Activated T-cell treated with anti-CD3 and anti-CD28 coated beads, Interleukin-2, amount 50 U/mL, for 4 hours (primary cell): ENCODE results near the gene DNAJC2. TPM values are rescaled to one million over a fixed set of nuclear protein-coding genes. Genes with fewer than 3 reads are reported as not detected.
"Not testable (repeated sequence)": the region's sequence is repeated elsewhere in the genome, so short reads cannot be mapped to it uniquely, and the experiment has no call there.

Source experiments
- ATAC-seq, 2 donors: fragments of 200-7000 bp; cut with Tn5 transposase; one replicate each; pipeline ENCODE4 v1.10.0; 2021
- DNase-seq: peaks from one replicate; pipeline ENCODE4 v3.0.0-alpha.2; 2020
- H3K27me3 Mint-ChIP-seq: one replicate; pipeline ENCODE4 v1.8.0; 2021; ENCODE audit warnings: low read depth, mixed read lengths
- H3K36me3 Mint-ChIP-seq: one replicate; pipeline ENCODE4 v1.8.0; 2022; ENCODE audit warnings: mixed read lengths; ENCODE audit not compliant: insufficient read depth
- H3K4me1 Mint-ChIP-seq: one replicate; pipeline ENCODE4 v1.8.0; 2021; ENCODE audit warnings: low read depth, mixed read lengths
- H3K4me3 Mint-ChIP-seq: one replicate; pipeline ENCODE4 v1.8.0; 2021; ENCODE audit warnings: mild to moderate bottlenecking, moderate library complexity, mixed read lengths
- H3K9me3 Mint-ChIP-seq: one replicate; pipeline ENCODE4 v1.8.0; 2021; ENCODE audit warnings: mixed read lengths
- total RNA-seq, 3 donors: library from RNA; stranded (reverse); gene quantifications; one replicate each; pipeline ENCODE4 v1.2.1, GENCODE V29; 2021

The DNAJC2 gene
- total RNA-seq, 3 donors from 2014 or later, result 93.8 to 99.4 (median 97.2) TPM

GRCh38 chr7:103301441-103301840 lies 43.1 kb downstream of the DNAJC2 start:
- Mint-ChIP-seq H3K4me1 (peaks cover 47% of the 10 kb centered on the region), H3K4me3 (no peak overlapping the region), H3K9me3 (no peaks in the 10 kb centered on the region), H3K27me3 (no peaks in the 10 kb centered on the region), H3K36me3 (peaks cover 32% of the 10 kb centered on the region)
- ATAC-seq, result no peak
- DNase-seq, result no peak

GRCh38 chr7:103299660-103300059 lies 44.9 kb downstream of the DNAJC2 start:
- no peak overlapping the region for H3K4me3 Mint-ChIP-seq
- H3K36me3 Mint-ChIP-seq, result peaks cover 22% of the 10 kb centered on the region

GRCh38 chr7:103297837-103298179 lies 46.8 kb downstream of the DNAJC2 start:
- peak overlapping the region; percentile 88 for H3K4me3 Mint-ChIP-seq
- H3K4me1 Mint-ChIP-seq, result peaks cover 34% of the 10 kb centered on the region
- H3K9me3 Mint-ChIP-seq, result no peaks in the 10 kb centered on the region
- no peak for DNase-seq
- peaks cover 2% of the 10 kb centered on the region for H3K27me3 Mint-ChIP-seq
- H3K36me3 Mint-ChIP-seq, result peaks cover 14% of the 10 kb centered on the region
- ATAC-seq, result no peak

More at GRCh38 chr7:103299660-103300059, 44.9 kb downstream of the DNAJC2 start:
- DNase-seq (no peak), ATAC-seq (no peak)
- peaks cover 42% of the 10 kb centered on the region for H3K4me1 Mint-ChIP-seq
- H3K9me3 Mint-ChIP-seq, result no peaks in the 10 kb centered on the region
- H3K27me3 Mint-ChIP-seq, result no peaks in the 10 kb centered on the region

- Mint-ChIP-seq H3K4me3 (peak within 1 kb of the TSS; percentile 88), H3K27me3 (peaks cover 4% of the 10 kb centered on the region), H3K9me3 (no peaks in the 10 kb centered on the region), H3K4me1 (peaks cover 32% of the 10 kb centered on the region), H3K36me3 (peaks cover 11% of the 10 kb centered on the region)
- DNase-seq, result peak; percentile 96
- peak; percentile 97 to 98 for ATAC-seq
Observed at GRCh38 chr7:103296901-103297836, 47.4 kb downstream of the DNAJC2 start, which contains the start of gene PMPCB. PMPCB (plus strand) TSS chr7:103297435; CDS start chr7:103297460, 25 bp downstream.

GRCh38 chr7:103293526-103293925 lies 51.0 kb downstream of the DNAJC2 start:
- Mint-ChIP-seq H3K4me1 (peaks cover 16% of the 10 kb centered on the region), H3K27me3 (peaks cover 11% of the 10 kb centered on the region), H3K36me3 (no peaks in the 10 kb centered on the region), H3K9me3 (no peaks in the 10 kb centered on the region), H3K4me3 (no peak overlapping the region)
- DNase-seq (no peak), ATAC-seq (no peak)

- no peak for ATAC-seq
Observed at GRCh38 chr7:103292122-103292521, 52.4 kb downstream of the DNAJC2 start.

GRCh38 chr7:103282802-103283427 lies 61.7 kb downstream of the DNAJC2 start:
- H3K4me1 Mint-ChIP-seq, result peaks cover 19% of the 10 kb centered on the region
- H3K36me3 Mint-ChIP-seq, H3K4me3 Mint-ChIP-seq, H3K9me3 Mint-ChIP-seq, DNase-seq, ATAC-seq, H3K27me3 Mint-ChIP-seq: not testable (repeated sequence)

More at GRCh38 chr7:103292122-103292521, 52.4 kb downstream of the DNAJC2 start:
- no peak for DNase-seq
- H3K27me3 Mint-ChIP-seq, result peaks cover 11% of the 10 kb centered on the region
- no peaks in the 10 kb centered on the region for H3K9me3 Mint-ChIP-seq
- no peaks in the 10 kb centered on the region for H3K36me3 Mint-ChIP-seq
- no peak overlapping the region for H3K4me3 Mint-ChIP-seq
- peaks cover 9% of the 10 kb centered on the region for H3K4me1 Mint-ChIP-seq

GRCh38 chr7:103280803-103281155 lies 63.8 kb downstream of the DNAJC2 start:
- ATAC-seq, H3K36me3 Mint-ChIP-seq, H3K27me3 Mint-ChIP-seq, H3K9me3 Mint-ChIP-seq: not testable (repeated sequence)
- Mint-ChIP-seq H3K4me3 (peak overlapping the region; percentile 96), H3K4me1 (peaks cover 19% of the 10 kb centered on the region)
- DNase-seq, result peak; percentile 7

- peak; percentile 90 for DNase-seq
- ATAC-seq, result peak; percentile 91 to 92
- Mint-ChIP-seq H3K4me1 (peaks cover 19% of the 10 kb centered on the region), H3K4me3 (peak overlapping the region; percentile 96)
- not testable (repeated sequence) for H3K36me3 Mint-ChIP-seq, H3K9me3 Mint-ChIP-seq, H3K27me3 Mint-ChIP-seq
Observed at GRCh38 chr7:103279963-103280802, 64.4 kb downstream of the DNAJC2 start.

- peak; percentile 23 to 35 for ATAC-seq
- H3K27me3 Mint-ChIP-seq, DNase-seq, H3K9me3 Mint-ChIP-seq, H3K36me3 Mint-ChIP-seq: not testable (repeated sequence)
- Mint-ChIP-seq H3K4me1 (peaks cover 19% of the 10 kb centered on the region), H3K4me3 (peak overlapping the region; percentile 96)
Observed at GRCh38 chr7:103279636-103279962, 65.0 kb downstream of the DNAJC2 start.

- H3K27me3 Mint-ChIP-seq, H3K9me3 Mint-ChIP-seq, ATAC-seq, H3K36me3 Mint-ChIP-seq, DNase-seq, H3K4me3 Mint-ChIP-seq: not testable (repeated sequence)
- peaks cover 19% of the 10 kb centered on the region for H3K4me1 Mint-ChIP-seq
Observed at GRCh38 chr7:103278195-103278594, 66.4 kb downstream of the DNAJC2 start.

GRCh38 chr7:103274867-103275266 lies 69.7 kb downstream of the DNAJC2 start:
- H3K9me3 Mint-ChIP-seq, H3K4me1 Mint-ChIP-seq, ATAC-seq, H3K36me3 Mint-ChIP-seq, H3K27me3 Mint-ChIP-seq, DNase-seq, H3K4me3 Mint-ChIP-seq: not testable (repeated sequence)

GRCh38 chr7:103273374-103273773 lies 71.2 kb downstream of the DNAJC2 start:
- ATAC-seq, H3K9me3 Mint-ChIP-seq, H3K36me3 Mint-ChIP-seq, H3K27me3 Mint-ChIP-seq, DNase-seq, H3K4me1 Mint-ChIP-seq, H3K4me3 Mint-ChIP-seq: not testable (repeated sequence)

GRCh38 chr7:103266229-103266628 lies 78.3 kb downstream of the DNAJC2 start:
- H3K27me3 Mint-ChIP-seq, H3K4me3 Mint-ChIP-seq, H3K36me3 Mint-ChIP-seq, ATAC-seq, H3K4me1 Mint-ChIP-seq, DNase-seq, H3K9me3 Mint-ChIP-seq: not testable (repeated sequence)
